HepG2 (cell line): ENCODE measurements around the gene DBN1. TPM values are rescaled to one million over a fixed set of nuclear protein-coding genes. Genes with fewer than 3 reads are reported as not detected.

Source experiments
- CHD4 ChIP-seq: fragments of 200-600 bp; sonication (generic); IDR thresholded peaks from 2 replicates; pipeline ENCODE4 v1.7.0; 2017; ENCODE audit warnings: mild to moderate bottlenecking, low read length, borderline replicate concordance
- HDAC6 ChIP-seq: fragments of 200-600 bp; sonication (generic); IDR thresholded peaks from 2 replicates; pipeline ENCODE4 v1.7.0; 2017; ENCODE audit warnings: mild to moderate bottlenecking, antibody characterized with exemption, low read length, low read depth
- KDM5B ChIP-seq: sonication (generic); formaldehyde crosslinking; IDR thresholded peaks from 2 replicates; pipeline ENCODE4 v1.4.0; 2020; ENCODE audit warnings: missing genetic modification reagents, mild to moderate bottlenecking, borderline replicate concordance
- PAXIP1 ChIP-seq: sonication (generic); formaldehyde crosslinking; conservative IDR thresholded peaks from 2 replicates; pipeline ENCODE4 v1.4.0; 2020; ENCODE audit warnings: mild to moderate bottlenecking, missing genetic modification reagents, moderate library complexity
- PRDM4 ChIP-seq: sonication (generic); formaldehyde crosslinking; IDR thresholded peaks from 2 replicates; pipeline ENCODE4 v1.9.0; 2021; ENCODE audit warnings: missing genetic modification reagents, borderline replicate concordance
- ZNF274 ChIP-seq: sonication (generic); formaldehyde crosslinking; IDR thresholded peaks from 2 replicates; pipeline ENCODE4 v1.5.1; 2020; ENCODE audit warnings: mild to moderate bottlenecking, missing genetic modification reagents
- ZNF605 ChIP-seq: sonication (generic); formaldehyde crosslinking; IDR thresholded peaks from 2 replicates; pipeline ENCODE4 v1.8.0; 2022; ENCODE audit warnings: mild to moderate bottlenecking, missing genetic modification reagents
- polyA plus RNA-seq, 8 experiments: library from polyadenylated mRNA; depleted of rRNA in 3 of 8; stranded (reverse) in 7 of 8; unstranded in 1 of 8; fragments of >200 nt; fragmentation: Illumina TruSeq in 4 of 8; extraction: Trizol in 4 of 8; gene quantifications; 2 replicates each; pipeline versions ENCODE4 v1.2.1 to v1.2.3, GENCODE V29; 2011 to 2016; ENCODE audit warnings: low read depth in 4 of 8, missing spikeins in 1 of 8, mixed read lengths in 1 of 8; ENCODE audit not compliant: insufficient read depth in 1 of 8
- total RNA-seq, 5 experiments: library from RNA; depleted of rRNA; stranded (reverse); fragments of >200 nt; fragmentation: Illumina TruSeq; extraction: Trizol; gene quantifications; 2 replicates each; pipeline ENCODE4 v1.2.3, GENCODE V29; 2016; ENCODE audit warnings: low read depth in 1 of 5
- TF ChIP-seq, protein P1 (sequence below): sonication (generic); formaldehyde crosslinking; IDR thresholded peaks from 2 replicates; pipeline ENCODE4 v1.5.0; 2020; ENCODE audit warnings: mild to moderate bottlenecking, missing genetic modification reagents, borderline replicate concordance
- TF ChIP-seq, protein P2 (sequence below): sonication (generic); formaldehyde crosslinking; IDR thresholded peaks from 2 replicates; pipeline ENCODE4 v1.5.1; 2020; ENCODE audit warnings: mild to moderate bottlenecking, moderate library complexity, missing genetic modification reagents

The DBN1 gene
- total and polyA plus RNA-seq, 2 of the 13 experiments (the other 11 are each of a cell fraction or from before 2014, with no cell fraction given), result 27.0 to 37.3 TPM

DNA sequence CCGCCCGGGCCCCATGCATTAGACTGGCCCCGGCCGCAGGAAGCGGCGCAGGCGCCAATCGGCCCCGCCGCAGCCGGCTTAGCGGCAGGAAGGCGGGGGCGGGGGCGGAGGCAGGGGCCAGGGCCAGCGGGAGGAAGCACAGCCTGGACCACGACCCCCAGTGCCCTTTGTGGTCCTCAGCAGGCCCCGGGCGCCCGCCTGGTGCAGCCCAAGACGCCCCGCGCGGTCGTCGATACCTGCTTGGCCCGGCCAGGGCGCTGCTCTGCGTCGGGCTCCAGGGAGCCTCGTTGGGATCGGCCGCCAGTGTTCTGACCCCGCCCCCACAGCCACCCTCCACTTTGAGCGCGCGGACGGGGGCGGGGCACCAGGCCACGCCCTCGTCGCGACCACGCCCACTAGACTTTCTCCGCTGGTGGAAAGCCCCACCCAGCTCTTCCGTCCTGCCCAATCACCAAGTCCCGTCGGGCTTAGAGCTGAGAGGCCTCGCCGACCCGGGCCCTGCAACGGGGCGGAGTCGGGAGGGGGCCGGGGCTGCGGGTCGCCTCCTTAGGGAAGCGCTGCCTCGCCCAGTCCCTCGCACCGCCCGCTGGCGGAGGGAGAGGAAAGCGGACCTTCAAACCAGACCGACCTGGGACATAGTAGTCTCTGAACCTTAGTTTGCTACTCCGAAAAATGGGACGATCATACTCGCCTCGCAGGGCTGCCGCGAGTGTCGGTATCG, 24.0 kb upstream of the DBN1 start, which contains the start of gene PDLIM7 (continued):
- TF ChIP-seq PAXIP1 (CRISPR knock-in tag) (peak; percentile 46; the same call in 1 of the 2 replicates), HDAC6 (no peak), ZNF274 (peak; percentile 45; the same call in 1 of the 2 replicates), KDM5B (CRISPR knock-in tag) (peak; percentile 51; the same call in 1 of the 2 replicates), ZNF605 (CRISPR knock-in tag) (peak; percentile 91), PRDM4 (CRISPR knock-in tag) (no peak), CHD4 (peak; percentile 99)
- TF ChIP-seq, protein P1, sequence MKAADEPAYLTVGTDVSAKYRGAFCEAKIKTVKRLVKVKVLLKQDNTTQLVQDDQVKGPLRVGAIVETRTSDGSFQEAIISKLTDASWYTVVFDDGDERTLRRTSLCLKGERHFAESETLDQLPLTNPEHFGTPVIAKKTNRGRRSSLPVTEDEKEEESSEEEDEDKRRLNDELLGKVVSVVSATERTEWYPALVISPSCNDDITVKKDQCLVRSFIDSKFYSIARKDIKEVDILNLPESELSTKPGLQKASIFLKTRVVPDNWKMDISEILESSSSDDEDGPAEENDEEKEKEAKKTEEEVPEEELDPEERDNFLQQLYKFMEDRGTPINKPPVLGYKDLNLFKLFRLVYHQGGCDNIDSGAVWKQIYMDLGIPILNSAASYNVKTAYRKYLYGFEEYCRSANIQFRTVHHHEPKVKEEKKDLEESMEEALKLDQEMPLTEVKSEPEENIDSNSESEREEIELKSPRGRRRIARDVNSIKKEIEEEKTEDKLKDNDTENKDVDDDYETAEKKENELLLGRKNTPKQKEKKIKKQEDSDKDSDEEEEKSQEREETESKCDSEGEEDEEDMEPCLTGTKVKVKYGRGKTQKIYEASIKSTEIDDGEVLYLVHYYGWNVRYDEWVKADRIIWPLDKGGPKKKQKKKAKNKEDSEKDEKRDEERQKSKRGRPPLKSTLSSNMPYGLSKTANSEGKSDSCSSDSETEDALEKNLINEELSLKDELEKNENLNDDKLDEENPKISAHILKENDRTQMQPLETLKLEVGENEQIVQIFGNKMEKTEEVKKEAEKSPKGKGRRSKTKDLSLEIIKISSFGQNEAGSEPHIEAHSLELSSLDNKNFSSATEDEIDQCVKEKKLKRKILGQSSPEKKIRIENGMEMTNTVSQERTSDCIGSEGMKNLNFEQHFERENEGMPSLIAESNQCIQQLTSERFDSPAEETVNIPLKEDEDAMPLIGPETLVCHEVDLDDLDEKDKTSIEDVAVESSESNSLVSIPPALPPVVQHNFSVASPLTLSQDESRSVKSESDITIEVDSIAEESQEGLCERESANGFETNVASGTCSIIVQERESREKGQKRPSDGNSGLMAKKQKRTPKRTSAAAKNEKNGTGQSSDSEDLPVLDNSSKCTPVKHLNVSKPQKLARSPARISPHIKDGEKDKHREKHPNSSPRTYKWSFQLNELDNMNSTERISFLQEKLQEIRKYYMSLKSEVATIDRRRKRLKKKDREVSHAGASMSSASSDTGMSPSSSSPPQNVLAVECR (CRISPR knock-in tag), result peak; percentile 60; the same call in 1 of the 2 replicates
- TF ChIP-seq, protein P2, sequence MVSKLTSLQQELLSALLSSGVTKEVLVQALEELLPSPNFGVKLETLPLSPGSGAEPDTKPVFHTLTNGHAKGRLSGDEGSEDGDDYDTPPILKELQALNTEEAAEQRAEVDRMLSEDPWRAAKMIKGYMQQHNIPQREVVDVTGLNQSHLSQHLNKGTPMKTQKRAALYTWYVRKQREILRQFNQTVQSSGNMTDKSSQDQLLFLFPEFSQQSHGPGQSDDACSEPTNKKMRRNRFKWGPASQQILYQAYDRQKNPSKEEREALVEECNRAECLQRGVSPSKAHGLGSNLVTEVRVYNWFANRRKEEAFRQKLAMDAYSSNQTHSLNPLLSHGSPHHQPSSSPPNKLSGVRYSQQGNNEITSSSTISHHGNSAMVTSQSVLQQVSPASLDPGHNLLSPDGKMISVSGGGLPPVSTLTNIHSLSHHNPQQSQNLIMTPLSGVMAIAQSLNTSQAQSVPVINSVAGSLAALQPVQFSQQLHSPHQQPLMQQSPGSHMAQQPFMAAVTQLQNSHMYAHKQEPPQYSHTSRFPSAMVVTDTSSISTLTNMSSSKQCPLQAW (CRISPR knock-in tag), result peak; percentile 75
